ENCODE results near the gene RENBP.
"Not testable (repeated sequence)": the region's sequence is repeated elsewhere in the genome, so short reads cannot be mapped to it uniquely, and the experiment has no call there.

RENBP gene

GRCh38 chrX:153944140-153944799 lies at the start of gene RENBP:
Gene RENBP (minus strand): TSS chrX:153944643. CDS start chrX:153944610, 33 bp downstream.
- no peak for DNase-seq (ENCODE audit: low read depth)

- DNase-seq (ENCODE audit: low read depth), result no peak
These were observed 49.5 kb upstream of the RENBP start for GRCh38 chrX:153993978-153994377.

GRCh38 chrX:153993079-153993478 lies 48.6 kb upstream of the RENBP start:
- no peak for DNase-seq (ENCODE audit: low read depth)

GRCh38 chrX:153992180-153992579 lies 47.7 kb upstream of the RENBP start:
- no peak for DNase-seq (ENCODE audit: low read depth)

- DNase-seq (ENCODE audit: low read depth), result no peak
These were observed 46.7 kb upstream of the RENBP start for GRCh38 chrX:153991013-153991580.

GRCh38 chrX:153989973-153990655 lies 45.7 kb upstream of the RENBP start:
- DNase-seq (ENCODE audit: low read depth), result no peak

- no peak for DNase-seq (ENCODE audit: low read depth)
These were observed 44.0 kb upstream of the RENBP start for GRCh38 chrX:153988493-153988892.

GRCh38 chrX:153984351-153985178 lies 40.1 kb upstream of the RENBP start:
- no peak for DNase-seq (ENCODE audit: low read depth)

- no peak for DNase-seq (ENCODE audit: low read depth)
These were observed 38.9 kb upstream of the RENBP start for GRCh38 chrX:153983321-153983801.

- DNase-seq (ENCODE audit: low read depth), result no peak
These were observed 37.5 kb upstream of the RENBP start for GRCh38 chrX:153981771-153982533.

- no peak for DNase-seq (ENCODE audit: low read depth)
These were observed 36.8 kb upstream of the RENBP start for GRCh38 chrX:153981231-153981630.

GRCh38 chrX:153980394-153980793 lies 36.0 kb upstream of the RENBP start:
- DNase-seq (ENCODE audit: low read depth), result not testable (repeated sequence)

- DNase-seq (ENCODE audit: low read depth), result no peak
These were observed 30.4 kb upstream of the RENBP start for GRCh38 chrX:153974726-153975286.

GRCh38 chrX:153974003-153974725 lies 29.7 kb upstream of the RENBP start:
- no peak for DNase-seq (ENCODE audit: low read depth)

GRCh38 chrX:153973127-153974002 lies 28.9 kb upstream of the RENBP start:
- DNase-seq (ENCODE audit: low read depth), result no peak

- peak; percentile 55 for DNase-seq (ENCODE audit: low read depth)
These were observed 28.1 kb upstream of the RENBP start, which contains the start of gene TMEM187 for GRCh38 chrX:153972368-153973126. Gene TMEM187 (plus strand): TSS chrX:153972754. CDS start chrX:153982063, 9,309 bp downstream.

GRCh38 chrX:153971450-153972367 lies 27.3 kb upstream of the RENBP start, which contains the start of gene HCFC1:
Gene HCFC1 (minus strand): TSS chrX:153971818. CDS start chrX:153970840, 978 bp downstream.
- peak; percentile 68 for DNase-seq (ENCODE audit: low read depth)

GRCh38 chrX:153971124-153971449 lies 26.6 kb upstream of the RENBP start:
- DNase-seq (ENCODE audit: low read depth), result peak; percentile 50
